Measurements from ENCODE around the gene SNHG17.

- TF ChIP-seq CTCF (IDR thresholded peaks at IDR 0.05) (no peak), POLR2A (IDR thresholded peaks at IDR 0.05) (no peak)
Observed at GRCh38 chr20:38445381-38445796, 10.3 kb upstream of the SNHG17 start.
